HPDE6-E6E7 (cell line): Measurements from ENCODE around the gene CRHR1.
A peak's percentile ranks its signal among the peaks of the same experiment; 100 is the strongest.

Experiments
- DNase-seq: peaks from one replicate; pipeline ENCODE4 v3.0.0; 2011; ENCODE audit warnings: missing footprints; ENCODE audit errors: extremely low spot score

CRHR1 gene

DNA sequence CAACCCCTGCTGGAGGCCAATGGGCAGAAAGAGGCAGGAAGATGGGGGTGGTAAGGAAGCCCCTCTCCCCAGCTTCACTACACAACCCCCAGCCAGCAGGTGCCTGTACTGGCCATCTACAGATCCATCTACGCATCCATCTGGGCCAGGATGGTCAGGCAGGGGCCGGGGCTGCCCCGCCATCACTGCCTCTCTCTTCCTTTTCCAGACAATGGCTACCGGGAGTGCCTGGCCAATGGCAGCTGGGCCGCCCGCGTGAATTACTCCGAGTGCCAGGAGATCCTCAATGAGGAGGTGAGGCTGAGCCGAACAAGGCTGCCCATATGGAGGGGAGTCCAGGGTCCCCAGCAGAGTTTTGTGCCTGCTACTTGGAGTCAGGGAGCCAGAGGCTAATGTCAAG is 37.0 kb downstream of the CRHR1 start:
- DNase-seq, result no peak

DNA sequence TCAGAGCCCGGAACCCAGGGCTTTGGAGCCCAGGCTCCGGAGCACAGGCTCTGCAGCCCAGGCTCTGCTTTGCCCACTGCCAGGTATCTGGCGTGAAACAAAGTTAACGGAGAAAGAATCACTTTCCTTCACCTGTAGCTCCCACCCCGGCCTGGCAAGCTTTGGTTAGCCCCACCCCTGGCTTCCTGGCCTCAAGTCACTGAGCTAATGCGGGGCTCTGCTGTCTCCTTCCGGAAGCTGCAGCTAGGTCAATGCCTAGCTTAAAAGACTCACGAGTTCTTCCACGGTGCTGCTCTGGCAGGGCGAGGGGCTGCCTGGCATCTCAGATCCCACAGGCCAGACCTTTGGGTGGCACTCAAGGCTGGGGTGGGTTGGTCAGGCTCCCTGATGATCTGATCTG is 39.5 kb downstream of the CRHR1 start:
- DNase-seq, result no peak

- DNase-seq, result no peak
Observed at GRCh38 chr17:45824475-45824874, 40.4 kb downstream of the CRHR1 start.

DNA sequence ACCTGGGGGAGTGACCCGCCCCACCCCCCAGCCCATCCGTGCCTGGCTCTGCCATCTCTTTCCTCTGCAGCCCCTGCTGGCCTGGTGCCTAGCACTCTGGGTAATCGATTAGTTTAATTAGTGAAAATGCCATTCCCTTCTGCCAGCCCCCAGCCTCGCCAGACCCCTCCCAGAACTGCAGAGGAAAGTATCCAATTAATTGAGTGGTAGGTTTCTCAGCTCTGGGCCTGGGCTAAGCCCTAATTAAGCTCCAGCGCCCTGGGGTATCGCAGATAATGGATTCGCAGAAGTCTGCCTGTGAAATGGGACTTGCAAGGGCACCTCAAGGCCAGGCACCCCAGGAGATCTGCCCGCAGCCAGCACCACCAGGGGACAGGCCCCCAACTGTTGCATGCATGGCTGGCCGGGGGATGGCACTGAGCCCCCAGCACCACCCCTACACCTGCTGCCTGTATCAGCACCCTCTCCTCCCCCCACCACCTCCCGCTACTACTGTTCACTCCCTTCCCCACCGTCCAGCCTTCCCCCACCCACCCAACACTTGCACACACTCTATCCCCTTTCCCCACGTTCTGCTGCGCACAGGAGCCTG is 40.9 kb downstream of the CRHR1 start:
- DNase-seq, result no peak

DNA sequence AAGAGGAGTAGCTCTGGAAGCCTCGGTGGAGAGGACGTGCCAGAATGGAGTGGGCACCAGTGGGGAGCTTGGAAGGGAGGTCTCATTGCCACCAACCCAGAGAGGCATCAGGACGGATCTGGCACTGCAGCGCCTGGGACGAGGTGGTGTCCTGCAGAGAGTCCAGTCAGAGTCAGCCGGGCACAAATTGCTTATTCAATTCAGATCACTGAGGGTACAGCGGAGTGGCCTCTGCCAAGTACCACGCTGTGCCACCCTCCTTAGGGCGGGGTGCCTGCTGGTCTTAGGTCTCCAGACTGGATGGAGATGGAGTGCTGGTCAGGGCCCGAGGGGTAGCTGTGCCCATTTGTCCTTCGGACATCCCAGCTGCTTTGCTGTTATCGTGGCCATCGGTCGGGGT is 41.7 kb downstream of the CRHR1 start:
- no peak for DNase-seq

GRCh38 chr17:45826919-45827588 is 42.9 kb downstream of the CRHR1 start:
- DNase-seq, result no peak

- no peak for DNase-seq
Observed at GRCh38 chr17:45828171-45828570, 44.1 kb downstream of the CRHR1 start.

DNA sequence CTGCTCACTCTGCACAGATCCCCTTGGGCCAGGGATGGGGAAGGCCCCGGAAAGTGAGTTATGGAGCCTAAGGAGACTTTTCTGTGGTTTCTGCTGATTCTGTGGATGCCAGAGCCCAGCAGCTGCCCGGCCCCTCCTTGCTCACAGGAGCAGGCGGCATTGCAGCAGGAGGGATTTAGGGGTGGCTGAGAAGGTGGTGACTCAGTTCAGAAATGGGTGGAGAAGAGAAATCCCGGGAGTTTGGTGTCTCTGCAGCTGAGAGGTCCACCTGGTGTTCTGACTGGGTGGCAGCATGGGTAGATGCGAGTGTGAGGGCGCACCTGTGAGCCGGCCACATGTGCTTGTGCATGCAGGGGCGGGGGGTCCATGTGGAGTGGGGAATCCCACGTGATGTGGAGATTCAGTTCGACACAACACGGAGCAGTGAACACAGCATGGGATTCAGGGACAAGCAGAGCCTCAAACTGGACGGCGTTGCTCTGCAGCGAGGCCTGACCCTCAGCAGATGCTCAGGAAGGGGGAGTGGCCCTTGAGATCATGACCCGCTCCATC is 44.5 kb downstream of the CRHR1 start:
- DNase-seq, result peak; percentile 20

- DNase-seq, result no peak
Observed at GRCh38 chr17:45833920-45834319, 49.8 kb downstream of the CRHR1 start.

GRCh38 chr17:45834471-45835396 is 50.6 kb downstream of the CRHR1 start:
- no peak for DNase-seq

GRCh38 chr17:45835481-45835880 is 51.4 kb downstream of the CRHR1 start:
- no peak for DNase-seq

GRCh38 chr17:45836047-45837044 is 52.2 kb downstream of the CRHR1 start:
- no peak for DNase-seq

DNA sequence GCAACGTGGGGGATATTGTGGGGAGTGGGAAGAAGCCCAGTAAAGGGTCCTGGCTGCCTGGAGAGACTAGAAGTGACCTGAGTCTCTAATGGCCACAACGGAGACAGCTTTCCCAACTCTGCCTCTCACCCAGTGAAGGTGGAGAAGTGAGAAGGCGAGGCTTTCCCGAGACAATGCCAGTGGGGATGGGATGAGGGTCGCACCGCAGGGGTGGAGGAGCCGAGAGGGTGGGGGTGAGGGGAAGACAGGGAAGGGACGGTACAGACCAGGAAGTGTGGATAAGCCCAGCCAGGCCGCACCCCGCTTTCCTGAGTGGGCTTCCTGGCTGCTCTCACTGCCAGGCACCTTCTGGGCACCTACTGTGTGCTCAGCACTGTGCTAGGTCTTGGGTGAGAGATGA is 53.1 kb downstream of the CRHR1 start:
- DNase-seq, result no peak

DNA sequence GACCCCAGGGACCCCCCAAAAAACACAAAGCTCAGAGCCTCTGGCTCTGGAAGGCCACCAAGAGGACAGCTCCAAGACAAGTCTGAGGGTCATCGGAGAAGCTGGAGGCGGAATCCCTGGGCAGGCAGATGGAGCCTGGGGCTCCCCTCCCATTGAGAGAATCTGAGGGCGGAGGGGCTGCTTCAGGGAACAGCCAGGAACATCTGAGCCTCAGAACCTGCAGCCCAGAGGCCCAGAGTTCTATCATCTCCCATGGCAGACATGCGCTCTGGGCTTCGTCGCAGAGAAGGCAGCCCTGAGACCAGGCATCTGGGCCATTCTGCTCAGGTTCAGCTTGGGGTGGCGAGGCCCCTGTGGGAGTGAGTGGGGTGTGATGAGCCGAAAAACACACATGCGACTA is 53.5 kb downstream of the CRHR1 start:
- DNase-seq, result no peak

DNA sequence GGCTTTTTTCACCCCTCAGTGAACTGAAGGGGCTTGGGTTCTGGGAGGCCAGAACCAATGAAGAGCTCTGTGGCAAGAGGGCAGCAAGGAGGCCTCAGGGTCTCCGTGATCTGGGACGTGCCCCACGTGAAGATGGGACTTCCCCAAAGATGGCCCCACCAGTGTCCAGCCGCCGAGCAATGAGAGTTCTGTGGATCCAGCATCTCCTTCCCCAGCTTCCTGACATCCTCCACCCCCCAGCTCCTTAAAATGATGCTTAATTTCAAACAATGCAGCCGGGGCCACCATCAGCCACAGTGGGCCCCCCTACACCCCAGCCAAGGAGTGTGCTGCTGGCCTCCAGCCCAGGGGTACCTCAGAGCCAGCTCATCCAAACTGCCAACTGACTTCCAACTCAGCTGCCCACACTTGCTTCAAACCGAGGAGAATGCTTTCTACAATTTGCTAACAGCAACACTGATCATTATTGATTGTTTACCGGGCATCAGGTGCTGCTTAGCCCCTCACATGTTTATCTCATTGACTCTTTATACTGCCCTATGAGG is 54.7 kb downstream of the CRHR1 start:
- DNase-seq, result no peak

DNA sequence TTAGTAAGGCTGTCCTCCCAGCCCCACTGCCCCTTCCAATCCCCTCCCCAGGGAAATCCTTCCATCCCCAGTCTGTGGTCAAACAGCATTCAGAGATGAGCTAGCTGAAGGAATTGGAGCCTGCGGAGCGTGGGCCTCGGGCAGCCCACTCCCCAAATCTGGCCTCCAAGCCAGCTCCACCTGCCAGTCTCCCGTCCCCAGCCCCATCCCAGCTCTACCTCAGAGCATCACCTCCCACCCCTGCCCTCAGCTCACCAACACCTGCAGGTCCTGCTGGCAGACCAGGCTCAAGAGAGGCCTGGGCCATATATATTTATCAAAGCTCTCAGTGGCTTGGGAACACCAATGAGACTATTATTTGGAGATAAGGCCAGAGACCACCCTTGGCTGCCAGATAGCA is 55.3 kb downstream of the CRHR1 start:
- no peak for DNase-seq

DNA sequence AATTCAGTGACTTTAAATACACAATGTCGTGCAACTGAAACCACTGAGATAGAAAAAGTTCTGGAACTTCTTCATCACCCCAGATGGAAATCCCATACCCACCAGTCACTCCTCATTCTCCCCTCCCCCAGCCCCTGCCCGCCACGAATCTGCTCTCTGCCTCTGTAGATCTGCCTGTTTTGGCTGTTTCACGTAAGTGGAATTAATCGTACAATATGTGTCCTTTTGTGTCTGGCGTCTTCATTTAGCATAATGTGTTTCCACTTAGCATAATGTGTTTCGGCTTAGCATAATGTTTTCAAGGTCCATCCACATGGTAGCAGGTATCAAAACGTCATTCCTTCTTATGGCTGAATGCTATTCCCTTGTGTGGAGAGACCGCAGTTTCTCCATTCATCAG is 57.1 kb downstream of the CRHR1 start:
- DNase-seq, result no peak

GRCh38 chr17:45841883-45842525 is 57.9 kb downstream of the CRHR1 start:
- DNase-seq, result no peak

DNA sequence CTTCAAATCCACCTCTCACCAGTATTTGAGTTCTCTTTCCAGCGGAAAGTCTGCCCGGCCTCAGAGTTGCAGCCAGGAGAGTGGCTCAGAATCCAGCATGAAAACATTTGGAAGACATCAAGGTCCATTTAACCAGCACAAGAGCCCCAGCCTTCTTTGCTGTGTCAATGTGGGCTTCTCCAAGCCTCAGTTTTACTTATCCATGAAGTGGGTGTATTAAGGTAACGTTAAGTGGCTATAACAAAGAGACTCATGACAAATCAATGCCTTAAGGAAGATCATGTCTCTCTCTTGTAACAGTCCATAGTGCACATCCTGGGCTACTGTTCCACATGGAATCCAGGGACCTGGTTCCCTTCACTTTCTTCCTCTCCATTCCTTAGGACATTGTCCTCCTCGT is 59.6 kb downstream of the CRHR1 start:
- no peak for DNase-seq

DNA sequence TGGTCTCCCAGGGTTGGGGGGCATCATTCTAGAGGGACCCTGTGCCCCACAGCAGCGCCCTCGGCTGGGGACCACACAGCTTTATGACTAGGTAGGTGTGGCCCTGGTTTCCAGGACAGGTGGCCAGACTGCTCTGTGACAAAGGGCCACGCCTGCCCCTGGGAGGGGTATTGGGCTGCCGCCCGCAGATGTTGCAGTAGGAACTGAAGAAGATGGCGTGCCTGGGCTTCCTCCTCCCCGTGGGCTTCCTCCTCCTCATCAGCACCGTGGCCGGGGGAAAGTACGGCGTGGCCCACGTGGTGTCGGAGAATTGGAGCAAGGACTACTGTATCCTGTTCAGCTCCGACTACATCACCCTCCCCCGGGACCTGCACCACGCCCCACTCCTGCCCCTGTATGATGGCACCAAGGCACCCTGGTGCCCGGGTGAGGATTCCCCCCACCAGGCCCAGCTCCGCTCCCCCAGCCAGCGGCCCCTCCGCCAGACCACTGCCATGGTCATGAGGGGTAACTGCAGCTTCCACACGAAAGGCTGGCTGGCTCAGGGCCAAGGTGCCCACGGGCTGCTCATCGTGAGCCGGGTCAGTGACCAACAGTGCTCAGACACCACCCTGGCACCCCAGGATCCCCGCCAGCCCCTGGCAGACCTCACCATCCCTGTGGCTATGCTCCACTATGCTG is 60.7 kb downstream of the CRHR1 start, which contains the start of gene SPPL2C:
SPPL2C (plus strand) TSS at position 187 of the 681 bp plus-strand sequence; CDS start at position 213, 26 bp downstream.
- DNase-seq, result no peak
